AG10803 (cell line): ENCODE measurements around the gene TDRD10.
A peak's percentile ranks its signal among the peaks of the same experiment; 100 is the strongest.

Experiments used
- DNase-seq: peaks from one replicate; pipeline ENCODE4 v3.0.0; 2010; ENCODE audit warnings: low read depth
- H3K4me3 ChIP-seq: 2 replicates; pipeline ENCODE4 v1.5.1; 2011; ENCODE audit warnings: mild to moderate bottlenecking, low read length, control low read depth
- TF ChIP-seq, protein P1 (sequence below): conservative IDR thresholded peaks from 2 replicates; pipeline ENCODE4 v1.5.1; 2011; ENCODE audit warnings: mild to moderate bottlenecking, low read length, control low read depth, inconsistent platforms

The TDRD10 gene, protein sequence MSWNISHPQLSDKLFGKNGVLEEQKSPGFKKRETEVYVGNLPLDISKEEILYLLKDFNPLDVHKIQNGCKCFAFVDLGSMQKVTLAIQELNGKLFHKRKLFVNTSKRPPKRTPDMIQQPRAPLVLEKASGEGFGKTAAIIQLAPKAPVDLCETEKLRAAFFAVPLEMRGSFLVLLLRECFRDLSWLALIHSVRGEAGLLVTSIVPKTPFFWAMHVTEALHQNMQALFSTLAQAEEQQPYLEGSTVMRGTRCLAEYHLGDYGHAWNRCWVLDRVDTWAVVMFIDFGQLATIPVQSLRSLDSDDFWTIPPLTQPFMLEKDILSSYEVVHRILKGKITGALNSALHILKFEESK

GRCh38 chr1:154502066-154502743 lies at the start of gene TDRD10, which contains the start of gene SHE:
TDRD10 (plus strand) TSS chr1:154502219; CDS start chr1:154506904, 4,685 bp downstream.
SHE (minus strand) TSS chr1:154502412; CDS start chr1:154502026, 386 bp downstream.
- TF ChIP-seq, protein P1, sequence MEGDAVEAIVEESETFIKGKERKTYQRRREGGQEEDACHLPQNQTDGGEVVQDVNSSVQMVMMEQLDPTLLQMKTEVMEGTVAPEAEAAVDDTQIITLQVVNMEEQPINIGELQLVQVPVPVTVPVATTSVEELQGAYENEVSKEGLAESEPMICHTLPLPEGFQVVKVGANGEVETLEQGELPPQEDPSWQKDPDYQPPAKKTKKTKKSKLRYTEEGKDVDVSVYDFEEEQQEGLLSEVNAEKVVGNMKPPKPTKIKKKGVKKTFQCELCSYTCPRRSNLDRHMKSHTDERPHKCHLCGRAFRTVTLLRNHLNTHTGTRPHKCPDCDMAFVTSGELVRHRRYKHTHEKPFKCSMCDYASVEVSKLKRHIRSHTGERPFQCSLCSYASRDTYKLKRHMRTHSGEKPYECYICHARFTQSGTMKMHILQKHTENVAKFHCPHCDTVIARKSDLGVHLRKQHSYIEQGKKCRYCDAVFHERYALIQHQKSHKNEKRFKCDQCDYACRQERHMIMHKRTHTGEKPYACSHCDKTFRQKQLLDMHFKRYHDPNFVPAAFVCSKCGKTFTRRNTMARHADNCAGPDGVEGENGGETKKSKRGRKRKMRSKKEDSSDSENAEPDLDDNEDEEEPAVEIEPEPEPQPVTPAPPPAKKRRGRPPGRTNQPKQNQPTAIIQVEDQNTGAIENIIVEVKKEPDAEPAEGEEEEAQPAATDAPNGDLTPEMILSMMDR: no peak
- no peak for DNase-seq

DNA sequence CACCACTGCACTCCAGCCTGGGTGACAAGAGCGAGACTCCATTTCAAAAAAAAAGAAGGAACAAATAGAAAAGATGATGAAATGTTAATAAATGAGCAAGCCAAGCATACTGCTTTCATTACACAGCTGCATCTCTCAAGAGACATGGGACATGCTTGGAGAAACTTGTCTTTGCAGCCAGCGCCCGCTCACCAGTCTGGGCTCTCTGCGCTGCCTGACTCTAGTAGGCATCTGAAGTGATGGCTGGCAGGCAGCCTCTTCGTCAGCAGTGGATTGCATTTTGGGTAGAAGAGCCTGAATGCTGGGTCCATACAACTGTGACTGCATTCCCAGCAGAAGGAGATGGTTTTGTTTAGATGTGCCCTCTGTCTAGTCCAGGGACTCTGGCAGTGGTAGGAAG lies 48.9 kb upstream of the TDRD10 start:
- TF ChIP-seq, protein P1: no peak
- H3K4me3 ChIP-seq: peak overlapping the region; percentile 18; the same call in 1 of the 2 replicates
- peak; percentile 67 for DNase-seq

More at GRCh38 chr1:154502066-154502743, at the start of gene TDRD10, which contains the start of gene SHE:
- H3K4me3 ChIP-seq: no peak within 1 kb of the TSS

DNA sequence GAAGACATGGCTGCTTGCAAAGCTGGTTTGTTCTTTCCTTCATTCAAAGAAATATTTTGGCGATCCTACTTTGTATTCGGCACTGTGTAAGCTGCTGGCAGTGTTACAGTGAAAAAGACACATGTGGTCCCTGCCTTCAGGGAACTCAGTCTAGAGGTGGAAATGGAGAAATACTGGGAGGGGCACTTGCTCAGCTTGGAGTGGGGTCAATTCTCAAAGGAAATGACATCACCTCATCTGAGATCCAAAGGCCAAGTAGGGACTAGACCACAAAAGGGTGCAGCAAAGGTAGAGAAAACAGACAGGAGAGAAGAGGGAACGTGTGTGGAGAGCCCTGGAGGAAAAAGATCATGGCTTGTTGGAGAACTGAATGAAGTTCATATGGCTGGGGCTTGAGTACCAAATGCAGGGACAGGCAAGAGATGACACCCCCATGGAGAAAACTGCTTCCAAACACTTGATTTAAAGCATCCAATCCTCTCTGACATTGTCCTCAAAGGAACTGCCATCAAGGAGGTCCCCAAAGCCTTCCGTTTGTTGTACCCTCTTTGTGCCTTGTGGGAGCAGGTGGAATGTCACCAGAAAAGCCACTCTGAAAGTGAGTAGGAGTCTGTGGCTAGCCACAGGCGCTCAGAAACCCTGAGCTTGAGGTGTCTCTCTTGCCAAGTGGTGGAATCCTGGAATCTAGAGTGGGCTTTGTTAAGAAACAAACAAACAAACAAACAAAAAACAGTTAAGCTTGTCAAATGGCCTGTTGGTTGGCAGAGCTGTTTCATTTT lies 48.3 kb upstream of the TDRD10 start:
- TF ChIP-seq, protein P1: no peak
- DNase-seq: peak; percentile 89
- H3K4me3 ChIP-seq: peak overlapping the region; percentile 18; the same call in 1 of the 2 replicates

DNA sequence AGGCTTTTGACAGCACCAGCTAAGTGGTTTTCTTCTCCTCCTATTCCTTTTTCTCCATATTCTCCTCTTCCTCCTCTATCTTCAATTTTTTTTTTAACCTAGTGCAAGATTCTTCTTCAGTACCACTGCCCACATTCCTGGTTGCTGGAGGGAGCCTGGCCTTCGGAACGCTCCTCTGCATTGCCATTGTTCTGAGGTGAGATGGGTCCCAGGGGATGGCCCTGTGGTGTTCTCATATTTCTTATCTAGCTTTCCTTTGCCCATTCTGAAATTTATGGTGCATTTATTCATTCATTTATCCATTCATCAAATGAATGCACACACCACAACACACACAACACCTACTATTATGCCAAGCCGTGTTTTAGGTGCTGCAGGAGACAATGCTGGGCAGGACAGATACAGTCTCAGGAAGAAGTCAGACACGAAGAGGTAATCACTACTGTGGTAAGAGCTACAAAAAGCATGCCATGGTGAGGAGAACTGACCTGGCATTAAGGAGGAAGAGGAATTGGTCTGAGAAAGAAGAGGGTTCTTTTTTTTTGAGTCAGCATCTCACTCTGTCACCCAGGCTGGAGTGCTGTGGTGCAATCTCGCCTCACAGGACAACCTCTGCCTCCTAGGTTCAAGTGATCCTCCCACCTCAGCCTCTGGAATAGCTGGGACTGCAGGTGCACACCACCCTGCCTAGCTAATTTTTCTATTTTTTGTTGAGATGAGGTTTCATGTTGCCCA lies 47.5 kb upstream of the TDRD10 start:
- no peak overlapping the region for H3K4me3 ChIP-seq
- TF ChIP-seq, protein P1: no peak
- no peak for DNase-seq

DNA sequence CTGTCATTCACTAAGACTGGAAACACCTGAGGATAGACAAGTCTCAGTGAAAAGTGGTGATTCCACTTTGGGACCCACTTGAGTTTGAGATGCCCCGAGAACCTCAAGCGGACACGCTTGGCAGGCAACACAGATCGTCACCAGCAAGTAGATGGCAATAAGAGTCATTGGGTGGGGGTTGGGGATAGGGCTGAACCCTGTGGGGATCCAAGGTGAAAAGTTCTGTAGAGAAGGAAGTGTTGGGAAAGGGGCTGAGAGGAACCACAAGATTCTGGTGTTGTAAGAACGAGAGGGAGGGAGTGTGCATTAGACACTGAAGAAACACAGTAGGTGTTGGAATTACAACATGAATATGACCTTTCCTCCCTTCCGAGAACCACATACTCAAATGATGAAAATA lies 45.4 kb upstream of the TDRD10 start:
- no peak overlapping the region for H3K4me3 ChIP-seq
- DNase-seq: no peak
- TF ChIP-seq, protein P1: no peak

DNA sequence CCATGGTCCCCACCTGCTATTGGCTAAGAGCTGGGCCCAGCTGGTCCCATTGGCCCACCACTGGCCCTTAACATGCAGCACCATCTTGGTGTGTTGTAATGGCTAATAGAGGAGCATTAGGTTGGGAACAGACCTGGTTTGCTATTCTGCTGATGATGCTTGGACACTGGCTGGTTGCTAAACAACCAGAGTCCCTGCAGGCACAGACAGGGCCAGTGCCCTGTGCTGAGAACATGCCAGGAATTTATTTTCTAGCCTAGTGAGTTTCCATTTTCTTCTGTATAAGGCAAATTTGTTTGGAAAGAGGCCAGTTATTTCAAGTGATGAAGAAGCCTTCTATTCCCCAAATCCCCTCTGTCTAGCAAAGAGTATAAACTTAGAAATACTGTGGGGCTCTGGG lies 42.9 kb upstream of the TDRD10 start:
- TF ChIP-seq, protein P1: no peak
- DNase-seq: no peak
- H3K4me3 ChIP-seq: no peak overlapping the region
